C4-2B (cell line): ENCODE results near the gene CIB4.

Experiments used
- CTCF ChIP-seq: fragments of 450-650 bp; conservative IDR thresholded peaks from 2 replicates; pipeline ENCODE4 v1.5.1; 2017; ENCODE audit warnings: mild to moderate bottlenecking
- ZFX ChIP-seq: fragments of 450-650 bp; IDR thresholded peaks from 2 replicates; pipeline ENCODE4 v1.6.1; 2017

- no peak for TF ChIP-seq ZFX
- no peak for TF ChIP-seq CTCF
Measured at GRCh38 chr2:26687328-26687727, 46.2 kb upstream of the CIB4 start.
